Choroid plexus epithelial cell (primary cell): ENCODE measurements around the gene IL3.
A peak's percentile ranks its signal among the peaks of the same experiment; 100 is the strongest.

ENCODE experiments used
- DNase-seq: peaks from one replicate; pipeline ENCODE4 v3.0.0-alpha.2; 2010; ENCODE audit warnings: low read depth
- H3K4me3 ChIP-seq: 2 replicates; pipeline ENCODE4 v1.5.1; 2011; ENCODE audit warnings: low read depth, mild to moderate bottlenecking, control low read depth, low read length, moderate library complexity
- CTCF ChIP-seq: conservative IDR thresholded peaks from 2 replicates; pipeline ENCODE4 v1.5.1; 2011; ENCODE audit warnings: low read depth, mild to moderate bottlenecking, control low read depth, inconsistent platforms, low read length, moderate library complexity

The IL3 gene

GRCh38 chr5:132086277-132086794 lies 25.9 kb downstream of the IL3 start:
- peak; percentile 86 for DNase-seq
- TF ChIP-seq CTCF, result no peak
- H3K4me3 ChIP-seq, result no peak overlapping the region

- DNase-seq, result no peak
- no peak for TF ChIP-seq CTCF
- no peak overlapping the region for H3K4me3 ChIP-seq
Measured at GRCh38 chr5:132087176-132087575, 26.7 kb downstream of the IL3 start.

GRCh38 chr5:132087661-132088060 lies 27.2 kb downstream of the IL3 start:
- no peak overlapping the region for H3K4me3 ChIP-seq
- no peak for DNase-seq
- no peak for TF ChIP-seq CTCF

GRCh38 chr5:132089363-132089762 lies 28.9 kb downstream of the IL3 start:
- no peak for DNase-seq
- no peak for TF ChIP-seq CTCF
- H3K4me3 ChIP-seq, result no peak overlapping the region

GRCh38 chr5:132090107-132090506 lies 29.7 kb downstream of the IL3 start:
- no peak overlapping the region for H3K4me3 ChIP-seq
- DNase-seq, result peak; percentile 82
- no peak for TF ChIP-seq CTCF

- TF ChIP-seq CTCF, result no peak
- DNase-seq, result no peak
Measured at GRCh38 chr5:132093271-132093670, 32.8 kb downstream of the IL3 start.

GRCh38 chr5:132094393-132095076 lies 34.1 kb downstream of the IL3 start:
- peak; percentile 89 for DNase-seq
- H3K4me3 ChIP-seq, result no peak overlapping the region
- TF ChIP-seq CTCF, result no peak

More at GRCh38 chr5:132093271-132093670, 32.8 kb downstream of the IL3 start:
- H3K4me3 ChIP-seq, result no peak overlapping the region
